GM19372 (cell line): Measurements from ENCODE around the gene MYCN.

Experiments used
- ATAC-seq: cut with Tn5 transposase; IDR thresholded peaks from one replicate; pipeline ENCODE4 v1.9.1; 2021; ENCODE audit warnings: mild to moderate bottlenecking, low read depth, moderate library complexity; ENCODE audit not compliant: unreplicated experiment

MYCN gene

DNA sequence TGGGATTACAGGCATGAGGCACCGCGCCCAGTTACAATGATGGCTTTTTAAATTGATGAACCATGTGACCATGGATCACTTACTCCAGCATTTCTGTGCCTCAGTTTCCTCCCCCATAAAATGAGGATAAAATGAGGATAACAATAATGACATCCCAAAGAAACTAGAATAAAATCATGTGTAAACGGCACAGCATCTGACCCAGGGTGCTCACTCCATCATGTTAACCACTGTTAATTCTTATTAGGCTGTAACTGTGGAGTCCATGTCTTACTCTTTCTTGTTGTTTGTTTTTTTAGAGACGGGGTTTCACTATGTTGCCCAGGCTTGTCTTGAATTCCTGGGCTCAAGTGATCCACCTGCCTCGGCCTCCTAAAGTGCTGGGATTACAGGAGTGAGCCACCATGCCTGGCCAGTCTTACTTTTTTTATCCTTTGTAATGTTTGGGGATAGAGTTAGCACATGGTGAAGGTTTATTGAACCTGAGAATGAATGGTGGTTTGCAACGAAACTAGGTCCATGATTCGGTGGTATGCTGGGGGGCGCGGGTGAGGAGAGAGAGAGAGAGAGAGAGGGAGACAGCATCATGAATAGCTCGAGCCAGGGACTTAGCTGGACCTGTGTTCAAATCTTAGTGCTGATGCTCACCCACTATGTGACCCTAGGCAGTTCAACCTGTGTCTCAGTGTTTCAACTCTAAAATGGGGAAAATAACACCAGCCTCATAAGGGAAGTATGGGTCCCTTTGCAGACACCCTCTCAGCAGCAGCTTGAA is 52.3 kb downstream of the MYCN start:
- ATAC-seq: no peak

DNA sequence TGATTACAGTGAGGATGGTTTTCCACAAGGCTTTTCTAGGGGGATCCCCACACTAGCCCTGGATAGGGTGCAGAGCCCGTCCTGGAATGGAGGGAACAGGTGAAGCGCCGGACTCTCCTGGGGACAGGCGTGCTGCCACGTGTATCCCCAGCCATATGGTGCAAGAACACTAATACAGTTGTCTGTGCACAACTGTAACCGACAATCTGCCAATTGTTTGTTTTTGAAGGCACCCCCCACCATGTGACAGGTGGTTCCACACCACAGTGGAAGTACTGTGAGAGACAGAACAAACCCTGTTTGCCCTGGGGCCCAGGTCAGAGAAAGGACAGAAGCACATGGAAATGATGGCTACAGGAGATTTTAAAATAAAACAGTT is 52.9 kb downstream of the MYCN start:
- ATAC-seq: no peak

DNA sequence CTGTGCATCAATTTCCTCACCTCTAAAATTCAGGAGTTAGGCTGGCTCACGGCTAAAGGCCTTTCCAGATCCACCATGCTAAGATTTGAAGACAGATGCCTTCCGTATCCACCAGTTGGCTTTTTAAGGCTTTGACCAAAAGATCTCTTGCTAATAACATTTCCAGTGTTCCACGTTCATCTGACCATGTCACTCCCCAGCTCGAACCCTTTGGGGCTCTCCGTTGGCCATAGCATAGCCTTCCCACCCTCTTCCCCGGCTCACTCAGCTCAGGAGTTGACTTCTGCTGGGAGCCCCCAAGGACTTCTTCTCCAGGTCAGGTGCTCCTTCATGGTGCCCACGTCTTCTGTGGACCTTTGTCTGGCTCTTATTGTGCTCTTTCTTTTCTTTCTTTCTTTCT is 53.3 kb downstream of the MYCN start:
- ATAC-seq: no peak

DNA sequence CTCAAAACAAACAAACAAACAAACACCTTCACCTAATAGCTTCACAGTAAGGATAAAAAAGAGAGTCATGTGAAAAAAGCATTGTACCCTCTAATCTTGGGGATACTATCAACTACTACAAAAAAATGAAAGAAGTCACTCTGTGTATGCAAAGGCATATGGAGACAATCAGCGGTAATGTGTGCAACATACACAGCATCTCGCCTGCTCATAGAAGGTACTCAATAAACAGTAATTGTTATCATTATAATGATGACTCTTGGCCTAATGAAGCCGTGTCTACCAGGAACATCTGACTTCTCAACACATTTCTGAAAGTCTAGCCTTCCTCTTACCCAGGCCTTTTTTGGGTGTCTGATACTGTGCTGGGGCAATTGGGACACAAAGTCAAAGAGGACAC is 55.3 kb downstream of the MYCN start:
- no peak for ATAC-seq
